ENCODE data around the gene TMEM163.
"Not testable (repeated sequence)": the region's sequence is repeated elsewhere in the genome, so short reads cannot be mapped to it uniquely, and the experiment has no call there.

The TMEM163 gene

GRCh38 chr2:134663451-134664450 is 55.0 kb downstream of the TMEM163 start:
- DNase-seq (ENCODE audit: low read depth) = no peak

- DNase-seq (ENCODE audit: low read depth) = no peak
Observed at GRCh38 chr2:134662751-134663150, 56.0 kb downstream of the TMEM163 start.

- DNase-seq (ENCODE audit: low read depth) = no peak
Observed at GRCh38 chr2:134660626-134661402, 58.0 kb downstream of the TMEM163 start.

- no peak for DNase-seq (ENCODE audit: low read depth)
Observed at GRCh38 chr2:134659724-134660123, 59.1 kb downstream of the TMEM163 start.

- peak; percentile 49 for DNase-seq (ENCODE audit: low read depth)
Observed at GRCh38 chr2:134657650-134658250, 61.0 kb downstream of the TMEM163 start.

GRCh38 chr2:134656391-134656790 is 62.4 kb downstream of the TMEM163 start:
- DNase-seq (ENCODE audit: low read depth) = not testable (repeated sequence)

GRCh38 chr2:134648586-134648985 is 70.2 kb downstream of the TMEM163 start:
- DNase-seq (ENCODE audit: low read depth) = peak; percentile 22

- no peak for DNase-seq (ENCODE audit: low read depth)
Observed at GRCh38 chr2:134647607-134648256, 71.1 kb downstream of the TMEM163 start.

- DNase-seq (ENCODE audit: low read depth) = no peak
Observed at GRCh38 chr2:134642938-134643337, 75.9 kb downstream of the TMEM163 start.

- no peak for DNase-seq (ENCODE audit: low read depth)
Observed at GRCh38 chr2:134640494-134640893, 78.3 kb downstream of the TMEM163 start.

- DNase-seq (ENCODE audit: low read depth) = no peak
Observed at GRCh38 chr2:134639265-134639664, 79.5 kb downstream of the TMEM163 start.

- DNase-seq (ENCODE audit: low read depth) = no peak
Observed at GRCh38 chr2:134636714-134637113, 82.1 kb downstream of the TMEM163 start.

GRCh38 chr2:134634054-134634753 is 84.6 kb downstream of the TMEM163 start:
- no peak for DNase-seq (ENCODE audit: low read depth)

- no peak for DNase-seq (ENCODE audit: low read depth)
Observed at GRCh38 chr2:134630504-134631159, 88.2 kb downstream of the TMEM163 start.

- no peak for DNase-seq (ENCODE audit: low read depth)
Observed at GRCh38 chr2:134628453-134628852, 90.3 kb downstream of the TMEM163 start.

GRCh38 chr2:134626781-134627180 is 92.0 kb downstream of the TMEM163 start:
- no peak for DNase-seq (ENCODE audit: low read depth)

- no peak for DNase-seq (ENCODE audit: low read depth)
Observed at GRCh38 chr2:134625311-134625710, 93.5 kb downstream of the TMEM163 start.

GRCh38 chr2:134623796-134624195 is 95.0 kb downstream of the TMEM163 start:
- DNase-seq (ENCODE audit: low read depth) = no peak

GRCh38 chr2:134623046-134623445 is 95.8 kb downstream of the TMEM163 start:
- no peak for DNase-seq (ENCODE audit: low read depth)

- no peak for DNase-seq (ENCODE audit: low read depth)
Observed at GRCh38 chr2:134621939-134622705, 96.7 kb downstream of the TMEM163 start.
